GM18517 (cell line): ENCODE measurements around the gene ATN1.
A peak's percentile ranks its signal among the peaks of the same experiment; 100 is the strongest.

Source experiments
- ATAC-seq: cut with Tn5 transposase; IDR thresholded peaks from one replicate; pipeline ENCODE4 v1.9.1; 2021; ENCODE audit warnings: mild to moderate bottlenecking, moderate library complexity; ENCODE audit not compliant: unreplicated experiment

Gene ATN1

GRCh38 chr12:6956021-6956727 is 28.4 kb downstream of the ATN1 start:
- no peak for ATAC-seq

- no peak for ATAC-seq
These were observed 29.5 kb downstream of the ATN1 start for GRCh38 chr12:6957151-6957701.

- ATAC-seq, result no peak
These were observed 30.2 kb downstream of the ATN1 start for GRCh38 chr12:6957741-6958608.

GRCh38 chr12:6958609-6959057 is 30.9 kb downstream of the ATN1 start:
- no peak for ATAC-seq

- ATAC-seq, result peak; percentile 51
These were observed 31.5 kb downstream of the ATN1 start for GRCh38 chr12:6959058-6959804.

GRCh38 chr12:6959805-6960592 is 32.2 kb downstream of the ATN1 start:
- ATAC-seq, result no peak

GRCh38 chr12:6960593-6961277 is 33.0 kb downstream of the ATN1 start:
- ATAC-seq, result no peak

- no peak for ATAC-seq
These were observed 33.5 kb downstream of the ATN1 start for GRCh38 chr12:6961278-6961694.

GRCh38 chr12:6961695-6962284 is 34.0 kb downstream of the ATN1 start:
- ATAC-seq, result no peak

- ATAC-seq, result no peak
These were observed 34.7 kb downstream of the ATN1 start for GRCh38 chr12:6962285-6963015.

GRCh38 chr12:6963016-6963731 is 35.4 kb downstream of the ATN1 start:
- ATAC-seq, result no peak

- ATAC-seq, result no peak
These were observed 36.1 kb downstream of the ATN1 start for GRCh38 chr12:6963791-6964413.

GRCh38 chr12:6964605-6965025 is 36.9 kb downstream of the ATN1 start:
- no peak for ATAC-seq

GRCh38 chr12:6965026-6965661 is 37.4 kb downstream of the ATN1 start:
- ATAC-seq, result peak; percentile 38

- no peak for ATAC-seq
These were observed 38.0 kb downstream of the ATN1 start for GRCh38 chr12:6965714-6966113.

GRCh38 chr12:6966351-6966750 is 38.6 kb downstream of the ATN1 start:
- ATAC-seq, result no peak

GRCh38 chr12:6967651-6968100 is 39.9 kb downstream of the ATN1 start:
- ATAC-seq, result no peak
